Measurements from ENCODE around the gene SIGLEC12. TPM values are rescaled to one million over a fixed set of nuclear protein-coding genes. Genes with fewer than 3 reads are reported as not detected.
A peak's percentile ranks its signal among the peaks of the same experiment; 100 is the strongest.

SIGLEC12 gene
- total RNA-seq, 5 donors from 2014 or later (not counting 1 experiment from before 2014, with no cell fraction given): not detected

- H3K36me3 ChIP-seq (ENCODE audit: control insufficient read depth in 2 of 2, extremely low read depth in 1 of 2, insufficient read depth in 1 of 2, low read length in 1 of 2): no peaks in the 10 kb centered on the region
- no peaks in the 10 kb centered on the region for H3K36me3 Mint-ChIP-seq
- peaks cover 0 to 3% (median 0%) of the 10 kb centered on the region in 3 donors for H3K9me3 Mint-ChIP-seq
- H3K27me3 Mint-ChIP-seq: peaks cover 35 to 49% of the 10 kb centered on the region in 2 donors
- no peak overlapping the region for H3K4me3 Mint-ChIP-seq
- no peak for ATAC-seq (replicated peaks in 1 of 4)
- POLR2A ChIA-PET: no interaction called here
- H3K27ac ChIP-seq (ENCODE audit: low read length): no peak overlapping the region
- DNase-seq: no peak
- H3K4me1 Mint-ChIP-seq: no peaks in the 10 kb centered on the region
- no peaks in the 10 kb centered on the region for H3K4me1 ChIP-seq (ENCODE audit: control insufficient read depth in 1 of 2, extremely low read depth in 1 of 2, insufficient read depth in 2 of 2, low read length in 2 of 2)
- 86% methylated on average over 11 of the region's 12 CpGs for WGBS (ENCODE audit: insufficient coverage)
- peaks cover 0 to 32% of the 10 kb centered on the region in 2 experiments for H3K27me3 ChIP-seq (replicated peaks in 1 of 2; ENCODE audit: control insufficient read depth in 2 of 2, extremely low read depth in 1 of 2, insufficient read depth in 2 of 2, low read length in 1 of 2)
- H3K9me3 ChIP-seq: no peaks in the 10 kb centered on the region
- no peak overlapping the region for H3K4me3 ChIP-seq (ENCODE audit: control insufficient read depth in 1 of 2, extremely low read depth in 1 of 2, low read length in 1 of 2)
- CTCF ChIA-PET: no interaction called here
- no peak overlapping the region for H3K27ac Mint-ChIP-seq
These were observed 21.9 kb downstream of the SIGLEC12 start for GRCh38 chr19:51479531-51480331.

- Histone ChIP-seq H3K4me1 (ENCODE audit: control insufficient read depth in 1 of 2, extremely low read depth in 1 of 2, insufficient read depth in 2 of 2, low read length in 2 of 2) (no peaks in the 10 kb centered on the region), H3K4me3 (ENCODE audit: control insufficient read depth in 1 of 2, extremely low read depth in 1 of 2, low read length in 1 of 2) (no peak within 1 kb of the TSS), H3K27ac (ENCODE audit: low read length) (no peak within 1 kb of the TSS), H3K27me3 (replicated peaks in 1 of 2; ENCODE audit: control insufficient read depth in 2 of 2, extremely low read depth in 1 of 2, insufficient read depth in 2 of 2, low read length in 1 of 2) (peaks cover 2 to 35% of the 10 kb centered on the region in 2 experiments), H3K36me3 (ENCODE audit: control insufficient read depth in 2 of 2, extremely low read depth in 1 of 2, insufficient read depth in 1 of 2, low read length in 1 of 2) (no peaks in the 10 kb centered on the region), H3K9me3 (no peaks in the 10 kb centered on the region)
- DNase-seq (peak in 1 of 35 experiments; percentile 0), ATAC-seq (replicated peaks in 1 of 4) (no peak)
- ChIA-PET POLR2A (no interaction called here), CTCF (interaction anchor here in 1 of 2 donors (0.6 kb wide), 1 partner anchor 9 kb away, joined by 6 read pairs; no protein-coding TSS in a partner anchor)
- Mint-ChIP-seq H3K27me3 (peaks cover 34 to 50% of the 10 kb centered on the region in 2 donors), H3K36me3 (no peaks in the 10 kb centered on the region), H3K4me1 (no peaks in the 10 kb centered on the region), H3K27ac (no peak within 1 kb of the TSS), H3K9me3 (peaks cover 0 to 3% (median 0%) of the 10 kb centered on the region in 3 donors), H3K4me3 (no peak within 1 kb of the TSS)
- WGBS (ENCODE audit: insufficient coverage): 49% methylated on average over 6 of the region's 17 CpGs
These were observed 23.0 kb downstream of the SIGLEC12 start, which contains the start of gene CEACAM18 for GRCh38 chr19:51478381-51479234. CEACAM18 (plus strand) TSS chr19:51478539.

- CTCF ChIA-PET: interaction anchor here in 1 of 2 donors (0.7 kb wide), 1 partner anchor 167 kb away, joined by 6 read pairs; no protein-coding TSS in a partner anchor
- peaks cover 37 to 53% of the 10 kb centered on the region in 2 donors for H3K27me3 Mint-ChIP-seq
These were observed 24.3 kb downstream of the SIGLEC12 start for GRCh38 chr19:51477344-51477743.

GRCh38 chr19:51476164-51476563, 25.4 kb downstream of the SIGLEC12 start:
- POLR2A ChIA-PET: interaction anchor here in 1 of 2 donors (0.6 kb wide), 1 partner anchor 297 kb away, joined by 3 read pairs; no protein-coding TSS in a partner anchor
- H3K4me3 Mint-ChIP-seq: no peak overlapping the region

More at GRCh38 chr19:51477344-51477743, 24.3 kb downstream of the SIGLEC12 start:
- WGBS (ENCODE audit: insufficient coverage): 55% methylated on average over 5 of the region's 5 CpGs
- Mint-ChIP-seq H3K27ac (no peak overlapping the region), H3K4me1 (peaks cover 0 to 4% (median 0%) of the 10 kb centered on the region in 3 donors), H3K9me3 (peaks cover 0 to 3% (median 0%) of the 10 kb centered on the region in 3 donors), H3K4me3 (no peak overlapping the region), H3K36me3 (no peaks in the 10 kb centered on the region)
- DNase-seq: peak in 1 of 35 experiments; percentile 9
- Histone ChIP-seq H3K4me1 (ENCODE audit: control insufficient read depth in 1 of 2, extremely low read depth in 1 of 2, insufficient read depth in 2 of 2, low read length in 2 of 2) (no peaks in the 10 kb centered on the region), H3K27me3 (replicated peaks in 1 of 2; ENCODE audit: control insufficient read depth in 2 of 2, extremely low read depth in 1 of 2, insufficient read depth in 2 of 2, low read length in 1 of 2) (peaks cover 2 to 36% of the 10 kb centered on the region in 2 experiments), H3K9me3 (no peaks in the 10 kb centered on the region), H3K36me3 (ENCODE audit: control insufficient read depth in 2 of 2, extremely low read depth in 1 of 2, insufficient read depth in 1 of 2, low read length in 1 of 2) (no peaks in the 10 kb centered on the region), H3K27ac (ENCODE audit: low read length) (no peak overlapping the region), H3K4me3 (ENCODE audit: control insufficient read depth in 1 of 2, extremely low read depth in 1 of 2, low read length in 1 of 2) (no peak overlapping the region)
- ATAC-seq (replicated peaks in 1 of 4): no peak
- POLR2A ChIA-PET: no interaction called here

GRCh38 chr19:51473009-51473707, 28.4 kb downstream of the SIGLEC12 start:
- Histone ChIP-seq H3K27me3 (replicated peaks in 1 of 2; ENCODE audit: control insufficient read depth in 2 of 2, extremely low read depth in 1 of 2, insufficient read depth in 2 of 2, low read length in 1 of 2) (peaks cover 2 to 15% of the 10 kb centered on the region in 2 experiments), H3K4me1 (ENCODE audit: control insufficient read depth in 1 of 2, extremely low read depth in 1 of 2, insufficient read depth in 2 of 2, low read length in 2 of 2) (no peaks in the 10 kb centered on the region), H3K4me3 (ENCODE audit: control insufficient read depth in 1 of 2, extremely low read depth in 1 of 2, low read length in 1 of 2) (no peak overlapping the region), H3K36me3 (ENCODE audit: control insufficient read depth in 2 of 2, extremely low read depth in 1 of 2, insufficient read depth in 1 of 2, low read length in 1 of 2) (no peaks in the 10 kb centered on the region), H3K9me3 (no peaks in the 10 kb centered on the region), H3K27ac (ENCODE audit: low read length) (no peak overlapping the region)
- CTCF ChIA-PET: interaction anchor here in 1 of 2 donors (0.7 to 1.6 kb wide), 4 partner anchors 10 to 184 kb away, joined by 3 to 8 read pairs (median 3); no protein-coding TSS in a partner anchor
- Mint-ChIP-seq H3K27me3 (peaks cover 24 to 30% of the 10 kb centered on the region in 2 donors), H3K36me3 (no peaks in the 10 kb centered on the region), H3K4me3 (no peak overlapping the region), H3K27ac (no peak overlapping the region), H3K4me1 (peaks cover 0 to 6% (median 1%) of the 10 kb centered on the region in 3 donors), H3K9me3 (no peaks in the 10 kb centered on the region)
- 25% methylated on average over 2 of the region's 7 CpGs for WGBS (ENCODE audit: insufficient coverage)
- ATAC-seq (replicated peaks in 1 of 4): peak; percentile 60 to 81 (median 69)
- DNase-seq: peak; percentile 37 to 87 (median 69)
- POLR2A ChIA-PET: no interaction called here

More at GRCh38 chr19:51476164-51476563, 25.4 kb downstream of the SIGLEC12 start:
- Histone ChIP-seq H3K4me3 (ENCODE audit: control insufficient read depth in 1 of 2, extremely low read depth in 1 of 2, low read length in 1 of 2) (no peak overlapping the region), H3K9me3 (no peaks in the 10 kb centered on the region), H3K27ac (ENCODE audit: low read length) (no peak overlapping the region), H3K36me3 (ENCODE audit: control insufficient read depth in 2 of 2, extremely low read depth in 1 of 2, insufficient read depth in 1 of 2, low read length in 1 of 2) (no peaks in the 10 kb centered on the region), H3K27me3 (replicated peaks in 1 of 2; ENCODE audit: control insufficient read depth in 2 of 2, extremely low read depth in 1 of 2, insufficient read depth in 2 of 2, low read length in 1 of 2) (peaks cover 2 to 31% of the 10 kb centered on the region in 2 experiments), H3K4me1 (ENCODE audit: control insufficient read depth in 1 of 2, extremely low read depth in 1 of 2, insufficient read depth in 2 of 2, low read length in 2 of 2) (no peaks in the 10 kb centered on the region)
- DNase-seq (no peak), ATAC-seq (replicated peaks in 1 of 4) (no peak)
- Mint-ChIP-seq H3K27ac (no peak overlapping the region), H3K4me1 (peaks cover 0 to 4% (median 0%) of the 10 kb centered on the region in 3 donors), H3K36me3 (no peaks in the 10 kb centered on the region), H3K27me3 (peaks cover 37 to 49% of the 10 kb centered on the region in 2 donors), H3K9me3 (peaks cover 0 to 3% (median 0%) of the 10 kb centered on the region in 3 donors)
- WGBS (ENCODE audit: insufficient coverage): no CpG with 5 or more reads among the region's 3 CpGs
- CTCF ChIA-PET: interaction anchor here in 1 of 2 donors (0.7 kb wide), 1 partner anchor 135 kb away, joined by 3 read pairs; no protein-coding TSS in a partner anchor

All from T-cell (primary cell).